Stomach (tissue), 9 donors: ENCODE measurements around the gene APRT. TPM values are rescaled to one million over a fixed set of nuclear protein-coding genes. Genes with fewer than 3 reads are reported as not detected.

ENCODE experiments used
- DNase-seq, 2 donors: peaks; one replicate each; pipeline versions ENCODE4 v3.0.0 to v3.0.0-alpha.2; 2013 to 2019
- H3K27ac ChIP-seq, 5 donors: fragments of 200-600 bp in 4 of 5; sonication (generic) in 4 of 5; one replicate each; pipeline ENCODE4 v1.5.1; 2013 to 2019; ENCODE audit warnings: mild to moderate bottlenecking in 1 of 5, moderate library complexity in 1 of 5
- H3K27me3 ChIP-seq, 3 donors: fragments of 200-600 bp; sonication (generic); one replicate each; pipeline ENCODE4 v1.5.1; 2017 to 2019; ENCODE audit warnings: mixed run types in 1 of 3
- H3K36me3 ChIP-seq, 4 donors: fragments of 200-600 bp; sonication (generic); 1 replicate in 3 of 4; 2 replicates in 1 of 4; pipeline ENCODE4 v1.5.1; 2016 to 2019
- H3K4me1 ChIP-seq, 4 donors: fragments of 200-600 bp; sonication (generic); one replicate each; pipeline ENCODE4 v1.5.1; 2016 to 2019
- H3K4me3 ChIP-seq, 4 donors: fragments of 200-600 bp; sonication (generic) in 3 of 4; one replicate each; pipeline ENCODE4 v1.5.1; 2016 to 2019; ENCODE audit warnings: mild to moderate bottlenecking in 1 of 4
- H3K9me3 ChIP-seq, 4 donors: fragments of 200-600 bp; sonication (generic); one replicate each; pipeline ENCODE4 v1.5.1; 2016 to 2019
- CTCF ChIP-seq, 7 experiments: fragments of 450-650 bp in 4 of 7; fragments of 200-600 bp in 3 of 7; sonication (generic) in 3 of 7; IDR thresholded peaks; one replicate each; pipeline ENCODE4 v1.5.1; 2016 to 2019; ENCODE audit warnings: antibody characterized with exemption in 7 of 7, control low read depth in 2 of 7, mild to moderate bottlenecking in 1 of 7
- EP300 ChIP-seq: sonication (generic); formaldehyde crosslinking; IDR thresholded peaks from one replicate; pipeline ENCODE4 v1.6.1; 2017; ENCODE audit warnings: antibody characterized with exemption
- POLR2A ChIP-seq, 4 donors: fragments of 450-650 bp; IDR thresholded peaks; one replicate each; pipeline ENCODE4 v1.6.1; 2016; ENCODE audit warnings: antibody characterized with exemption in 4 of 4, control low read depth in 2 of 4, mild to moderate bottlenecking in 1 of 4, moderate library complexity in 1 of 4
- POLR2AphosphoS5 ChIP-seq, 3 donors: sonication (generic); formaldehyde crosslinking; IDR thresholded peaks; one replicate each; pipeline ENCODE4 v1.6.1; 2016; ENCODE audit warnings: antibody characterized with exemption in 3 of 3
- WGBS, 5 donors: extraction: QIAGEN DNeasy Blood & Tissue Kit in 3 of 5; methylation state at CpG; one replicate each; pipeline versions ENCODE4 v1.1.5 to v1.1.7; 2013 to 2018; 5-methylcytosine and 5-hydroxymethylcytosine counted together
- intact Hi-C: fragments of 100-400 bp; cut with DNase I; formaldehyde crosslinking; loops from one replicate; pipeline ENCODE4 v1.15.1; 2023; ENCODE audit warnings: low total_unique reads
- polyA plus RNA-seq, 3 donors: library from polyadenylated mRNA; stranded (reverse); fragments of 200-250 nt; gene quantifications; one replicate each; pipeline ENCODE4 v1.2.3, GENCODE V29; 2013
- total RNA-seq, 5 donors: library from RNA; depleted of rRNA; stranded (reverse); fragments of >200 nt; gene quantifications; one replicate each; pipeline versions ENCODE4 v1.1.0 to v1.2.3, GENCODE V29; 2014 to 2016
- donor health status: healthy with polysubstance abuse.
- donor health status: Bipolar disorder and iron deficiency.
- donor health status: healthy.

APRT gene
- total and polyA plus RNA-seq, 8 donors: 18.1 to 340 (median 232) TPM

DNA sequence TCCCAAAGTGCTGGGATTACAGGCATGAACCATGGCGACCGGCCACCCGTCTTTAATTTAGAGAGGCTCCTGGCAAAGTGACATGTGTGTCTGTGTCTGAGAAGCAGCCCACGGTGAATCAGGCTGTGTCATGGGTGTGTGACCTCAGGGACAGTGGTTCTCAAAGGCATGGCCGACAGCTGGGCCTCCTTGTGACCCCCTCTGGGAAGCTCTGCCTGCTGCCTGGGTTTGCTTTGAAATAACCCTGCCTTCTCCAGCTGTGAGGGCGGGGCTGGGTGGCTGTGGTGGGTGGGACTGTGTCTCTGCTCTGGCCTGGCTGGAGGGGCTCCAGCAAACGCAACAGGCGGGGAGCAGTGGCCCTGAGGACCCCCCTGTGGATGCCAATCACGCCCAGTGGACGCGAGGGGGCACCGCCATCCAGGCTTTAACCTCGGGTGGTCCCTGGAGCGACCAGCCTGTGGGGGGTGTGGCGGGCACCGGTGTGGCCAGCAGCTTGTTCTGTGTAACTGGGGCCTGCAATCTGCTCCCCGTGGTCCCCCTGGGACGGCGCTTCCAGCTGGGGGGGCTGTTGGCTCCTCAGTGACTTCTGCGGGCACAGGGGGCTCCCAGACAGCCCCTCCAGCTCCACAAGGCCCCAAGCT, 8.8 kb upstream of the APRT start:
- no peak for DNase-seq
- Histone ChIP-seq H3K27me3 (no peaks in the 10 kb centered on the region), H3K27ac (no peak overlapping the region), H3K36me3 (peaks cover 7 to 53% (median 47%) of the 10 kb centered on the region in 4 donors), H3K4me3 (no peak overlapping the region), H3K9me3 (no peaks in the 10 kb centered on the region), H3K4me1 (peaks cover 0 to 7% (median 5%) of the 10 kb centered on the region in 4 donors)
- 73 to 91% (median 86%) methylated on average over 7 to 20 of the region's 20 CpGs for WGBS, 5 donors
- TF ChIP-seq EP300 (no peak), POLR2AphosphoS5 (IDR thresholded peaks at IDR 0.05) (no peak), POLR2A (IDR thresholded peaks at IDR 0.05) (no peak), CTCF (IDR thresholded peaks at IDR 0.05) (no peak)
- intact Hi-C loops: no loop called here

- H3K27me3 ChIP-seq: no peaks in the 10 kb centered on the region
- WGBS, 5 donors: 80 to 90% (median 85%) methylated on average over 13 to 16 of the region's 16 CpGs
- intact Hi-C loops: no loop called here
- H3K9me3 ChIP-seq: no peaks in the 10 kb centered on the region
- H3K4me1 ChIP-seq: peaks cover 0 to 7% (median 5%) of the 10 kb centered on the region in 4 donors
- no peak overlapping the region for H3K27ac ChIP-seq
- DNase-seq: no peak
- no peak overlapping the region for H3K4me3 ChIP-seq
- peaks cover 7 to 41% (median 38%) of the 10 kb centered on the region in 4 donors for H3K36me3 ChIP-seq
- TF ChIP-seq CTCF (IDR thresholded peaks at IDR 0.05) (no peak), POLR2A (IDR thresholded peaks at IDR 0.05) (no peak), EP300 (no peak), POLR2AphosphoS5 (IDR thresholded peaks at IDR 0.05) (no peak)
Observed at GRCh38 chr16:88819126-88819525, 7.4 kb upstream of the APRT start.

GRCh38 chr16:88818575-88818874, 6.8 kb upstream of the APRT start:
- peaks cover 7 to 35% (median 33%) of the 10 kb centered on the region in 4 donors for H3K36me3 ChIP-seq
- H3K4me1 ChIP-seq: peaks cover 0 to 7% (median 6%) of the 10 kb centered on the region in 4 donors
- no peaks in the 10 kb centered on the region for H3K27me3 ChIP-seq
- H3K27ac ChIP-seq: no peak overlapping the region
- no peak for DNase-seq
- no peaks in the 10 kb centered on the region for H3K9me3 ChIP-seq
- intact Hi-C loops: no loop called here
- TF ChIP-seq CTCF (IDR thresholded peaks at IDR 0.05) (no peak), POLR2AphosphoS5 (IDR thresholded peaks at IDR 0.05) (no peak), EP300 (no peak), POLR2A (IDR thresholded peaks at IDR 0.05) (no peak)
- 75 to 89% (median 82%) methylated on average over 18 of the region's 18 CpGs for WGBS, 5 donors
- no peak overlapping the region for H3K4me3 ChIP-seq

DNA sequence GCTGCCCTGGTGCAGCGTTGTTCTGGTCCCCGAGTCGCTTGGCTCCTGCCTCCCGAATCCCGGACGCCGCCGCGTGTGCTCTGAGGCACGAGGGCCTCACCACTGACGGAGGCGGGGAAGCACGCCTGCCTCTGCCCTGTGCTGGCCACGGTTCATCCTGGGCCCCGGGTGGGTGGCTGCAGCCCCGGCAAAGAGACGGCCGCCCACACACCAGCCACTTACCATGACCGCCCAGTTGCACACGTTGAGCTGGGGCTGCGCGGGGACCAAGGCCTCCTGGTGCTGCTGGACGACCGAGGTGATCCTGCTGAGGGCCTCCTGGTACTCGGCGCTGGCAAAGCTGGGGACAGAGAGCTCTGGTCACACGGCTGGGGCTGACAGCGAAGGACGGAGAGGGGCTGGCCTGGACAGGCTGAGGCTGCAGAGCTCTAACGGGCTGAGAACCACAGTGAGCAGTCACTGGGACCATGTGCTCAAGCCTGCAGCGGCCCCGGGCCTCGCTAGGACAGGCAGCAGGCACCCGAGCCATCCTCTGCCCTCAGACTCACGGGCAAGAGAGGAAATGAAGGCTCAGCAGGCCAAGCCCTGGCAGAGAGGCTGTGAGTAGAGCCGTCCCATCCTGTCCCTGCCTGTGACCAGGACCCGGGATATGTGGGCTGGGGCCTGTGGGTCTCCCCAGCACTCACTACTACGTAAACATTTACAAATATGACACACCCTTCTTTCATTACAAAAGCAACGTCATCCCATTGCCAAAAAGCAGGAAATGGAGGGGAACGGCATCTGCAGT, 6.3 kb upstream of the APRT start:
- 45 to 79% (median 74%) methylated on average over 6 to 40 of the region's 40 CpGs for WGBS, 5 donors
- intact Hi-C loops: no loop called here
- Histone ChIP-seq H3K9me3 (no peaks in the 10 kb centered on the region), H3K4me3 (no peak overlapping the region), H3K4me1 (peaks cover 1 to 12% (median 10%) of the 10 kb centered on the region in 4 donors), H3K27ac (no peak overlapping the region), H3K36me3 (peaks cover 7 to 32% (median 30%) of the 10 kb centered on the region in 4 donors), H3K27me3 (no peaks in the 10 kb centered on the region)
- TF ChIP-seq POLR2AphosphoS5 (IDR thresholded peaks at IDR 0.05) (no peak), POLR2A (IDR thresholded peaks at IDR 0.05) (no peak), CTCF (IDR thresholded peaks at IDR 0.05) (no peak), EP300 (no peak)
- no peak for DNase-seq
